ENCODE results near the gene SLC48A1. TPM values are rescaled to one million over a fixed set of nuclear protein-coding genes. Genes with fewer than 3 reads are reported as not detected.

The SLC48A1 gene
- total and polyA plus RNA-seq, 4 donors: 19.7 to 51.3 (median 34.7) TPM

GRCh38 chr12:47823422-47824086 lies 50.5 kb downstream of the SLC48A1 start:
- Histone ChIP-seq H3K4me3 (ENCODE audit: low read length in 2 of 2) (no peak overlapping the region), H3K36me3 (ENCODE audit: control insufficient read depth in 1 of 2, insufficient read depth in 2 of 2, low read length in 1 of 2) (no peaks in the 10 kb centered on the region), H3K27ac (ENCODE audit: low read depth in 1 of 2, low read length in 2 of 2) (peak overlapping the region; percentile 80 to 86), H3K9me3 (ENCODE audit: control insufficient read depth, low read length) (no peaks in the 10 kb centered on the region), H3K27me3 (ENCODE audit: control insufficient read depth in 1 of 2, insufficient read depth in 2 of 2, low read length in 1 of 2) (no peaks in the 10 kb centered on the region), H3K4me1 (ENCODE audit: control insufficient read depth in 1 of 2, insufficient read depth in 2 of 2, low read length in 2 of 2) (peaks cover 10 to 11% of the 10 kb centered on the region in 2 donors)
- WGBS, 2 donors: 92 to 95% methylated on average over 5 of the region's 5 CpGs
- intact Hi-C loops (cut with DNase I): no loop called here
- ATAC-seq (ENCODE audit: low FRiP score) (no peak), DNase-seq (peak in 1 of 2 donors; percentile 11)

GRCh38 chr12:47824198-47824597 lies 51.2 kb downstream of the SLC48A1 start:
- Histone ChIP-seq H3K36me3 (ENCODE audit: control insufficient read depth in 1 of 2, insufficient read depth in 2 of 2, low read length in 1 of 2) (no peaks in the 10 kb centered on the region), H3K9me3 (ENCODE audit: control insufficient read depth, low read length) (no peaks in the 10 kb centered on the region), H3K27ac (ENCODE audit: low read depth in 1 of 2, low read length in 2 of 2) (peak overlapping the region; percentile 80 to 86), H3K27me3 (ENCODE audit: control insufficient read depth in 1 of 2, insufficient read depth in 2 of 2, low read length in 1 of 2) (no peaks in the 10 kb centered on the region), H3K4me1 (ENCODE audit: control insufficient read depth in 1 of 2, insufficient read depth in 2 of 2, low read length in 2 of 2) (peaks cover 11% of the 10 kb centered on the region in 2 donors), H3K4me3 (ENCODE audit: low read length in 2 of 2) (no peak overlapping the region)
- ATAC-seq (ENCODE audit: low FRiP score): no peak
- 85 to 94% methylated on average over 2 of the region's 2 CpGs for WGBS, 2 donors
- peak in 1 of 2 donors; percentile 36 for DNase-seq
- intact Hi-C loops (cut with DNase I): no loop called here

GRCh38 chr12:47824635-47825034 lies 51.6 kb downstream of the SLC48A1 start:
- Histone ChIP-seq H3K4me1 (ENCODE audit: control insufficient read depth in 1 of 2, insufficient read depth in 2 of 2, low read length in 2 of 2) (peaks cover 11% of the 10 kb centered on the region in 2 donors), H3K36me3 (ENCODE audit: control insufficient read depth in 1 of 2, insufficient read depth in 2 of 2, low read length in 1 of 2) (no peaks in the 10 kb centered on the region), H3K27ac (ENCODE audit: low read depth in 1 of 2, low read length in 2 of 2) (peak overlapping the region; percentile 80 to 86), H3K9me3 (ENCODE audit: control insufficient read depth, low read length) (no peaks in the 10 kb centered on the region), H3K27me3 (ENCODE audit: control insufficient read depth in 1 of 2, insufficient read depth in 2 of 2, low read length in 1 of 2) (no peaks in the 10 kb centered on the region), H3K4me3 (ENCODE audit: low read length in 2 of 2) (no peak overlapping the region)
- intact Hi-C loops (cut with DNase I): no loop called here
- ATAC-seq (ENCODE audit: low FRiP score) (no peak), DNase-seq (no peak)
- whole genome bisulfite sequencing, 2 donors: 31 to 33% methylated on average over 3 of the region's 3 CpGs

- no peak overlapping the region for H3K4me3 ChIP-seq (ENCODE audit: low read length in 2 of 2)
- peak overlapping the region; percentile 64 to 80 for H3K27ac ChIP-seq (ENCODE audit: low read depth in 1 of 2, low read length in 2 of 2)
- WGBS, 2 donors: 9 to 11% methylated on average over 6 of the region's 6 CpGs
- peaks cover 11% of the 10 kb centered on the region in 2 donors for H3K4me1 ChIP-seq (ENCODE audit: control insufficient read depth in 1 of 2, insufficient read depth in 2 of 2, low read length in 2 of 2)
- intact Hi-C loops (cut with DNase I): no loop called here
- no peaks in the 10 kb centered on the region for H3K36me3 ChIP-seq (ENCODE audit: control insufficient read depth in 1 of 2, insufficient read depth in 2 of 2, low read length in 1 of 2)
- DNase-seq (peak; percentile 85 to 87), ATAC-seq (ENCODE audit: low FRiP score) (peak; percentile 23)
- H3K27me3 ChIP-seq (ENCODE audit: control insufficient read depth in 1 of 2, insufficient read depth in 2 of 2, low read length in 1 of 2): no peaks in the 10 kb centered on the region
- no peaks in the 10 kb centered on the region for H3K9me3 ChIP-seq (ENCODE audit: control insufficient read depth, low read length)
These were observed 52.2 kb downstream of the SLC48A1 start for GRCh38 chr12:47825173-47825639.

- Histone ChIP-seq H3K27me3 (ENCODE audit: control insufficient read depth in 1 of 2, insufficient read depth in 2 of 2, low read length in 1 of 2) (no peaks in the 10 kb centered on the region), H3K4me3 (ENCODE audit: low read length in 2 of 2) (no peak overlapping the region), H3K27ac (ENCODE audit: low read depth in 1 of 2, low read length in 2 of 2) (peak overlapping the region; percentile 62 to 87), H3K9me3 (ENCODE audit: control insufficient read depth, low read length) (no peaks in the 10 kb centered on the region), H3K36me3 (ENCODE audit: control insufficient read depth in 1 of 2, insufficient read depth in 2 of 2, low read length in 1 of 2) (no peaks in the 10 kb centered on the region), H3K4me1 (ENCODE audit: control insufficient read depth in 1 of 2, insufficient read depth in 2 of 2, low read length in 2 of 2) (peaks cover 0 to 4% of the 10 kb centered on the region in 2 donors)
- ATAC-seq (ENCODE audit: low FRiP score) (peak; percentile 6), DNase-seq (peak in 1 of 2 donors; percentile 17)
- intact Hi-C loops (cut with DNase I): no loop called here
- WGBS, 2 donors: 50 to 53% methylated on average over 13 to 14 of the region's 14 CpGs
These were observed 55.3 kb downstream of the SLC48A1 start for GRCh38 chr12:47828008-47828975.

- Histone ChIP-seq H3K27me3 (ENCODE audit: control insufficient read depth in 1 of 2, insufficient read depth in 2 of 2, low read length in 1 of 2) (no peaks in the 10 kb centered on the region), H3K27ac (ENCODE audit: low read depth in 1 of 2, low read length in 2 of 2) (peak overlapping the region; percentile 62 to 74), H3K4me3 (ENCODE audit: low read length in 2 of 2) (no peak overlapping the region), H3K36me3 (ENCODE audit: control insufficient read depth in 1 of 2, insufficient read depth in 2 of 2, low read length in 1 of 2) (no peaks in the 10 kb centered on the region), H3K9me3 (ENCODE audit: control insufficient read depth, low read length) (no peaks in the 10 kb centered on the region), H3K4me1 (ENCODE audit: control insufficient read depth in 1 of 2, insufficient read depth in 2 of 2, low read length in 2 of 2) (peaks cover 0 to 4% of the 10 kb centered on the region in 2 donors)
- intact Hi-C loops (cut with DNase I): no loop called here
- ATAC-seq (ENCODE audit: low FRiP score) (peak; percentile 80), DNase-seq (peak; percentile 92 to 93)
- 35 to 39% methylated on average over 7 of the region's 7 CpGs for WGBS, 2 donors
These were observed 56.0 kb downstream of the SLC48A1 start for GRCh38 chr12:47828976-47829482.

- Histone ChIP-seq H3K4me1 (ENCODE audit: control insufficient read depth in 1 of 2, insufficient read depth in 2 of 2, low read length in 2 of 2) (peaks cover 0 to 4% of the 10 kb centered on the region in 2 donors), H3K27ac (ENCODE audit: low read depth in 1 of 2, low read length in 2 of 2) (peak overlapping the region in 1 of 2 donors; percentile 29), H3K4me3 (ENCODE audit: low read length in 2 of 2) (no peak overlapping the region), H3K27me3 (ENCODE audit: control insufficient read depth in 1 of 2, insufficient read depth in 2 of 2, low read length in 1 of 2) (no peaks in the 10 kb centered on the region), H3K9me3 (ENCODE audit: control insufficient read depth, low read length) (no peaks in the 10 kb centered on the region), H3K36me3 (ENCODE audit: control insufficient read depth in 1 of 2, insufficient read depth in 2 of 2, low read length in 1 of 2) (no peaks in the 10 kb centered on the region)
- intact Hi-C loops (cut with DNase I): no loop called here
- WGBS, 2 donors: 58 to 84% methylated on average over 4 of the region's 4 CpGs
- no peak for ATAC-seq (ENCODE audit: low FRiP score)
- DNase-seq: peak in 1 of 2 donors; percentile 24
These were observed 56.5 kb downstream of the SLC48A1 start for GRCh38 chr12:47829584-47829983.
